HCT116 (cell line): ENCODE data around the gene ALDH7A1. TPM values are rescaled to one million over a fixed set of nuclear protein-coding genes. Genes with fewer than 3 reads are reported as not detected.

Experiments
- ATAC-seq: fragments of 200-7000 bp; cut with Tn5 transposase; 2 replicates; pipeline ENCODE4 v1.9.1; 2020; ENCODE audit warnings: mild to moderate bottlenecking, moderate library complexity
- BruUV-seq: library from RNA; stranded (reverse); fragments of 400-500 nt; replicated peaks from 2 replicates; lab custom pipeline; 2021; lab: Mats Ljungman, UMichigan
- CTCF ChIA-PET: fragments of 300-600 bp; sonication (Branson Sonifier 250); formaldehyde crosslinking; loops from one replicate; lab custom pipeline; 2021; ENCODE audit warnings: antibody characterized with exemption; lab: Charles Lee
- POLR2A ChIA-PET: fragments of 300-600, 350-600 bp; sonication (Branson Sonifier 250); formaldehyde crosslinking; loops from one replicate; lab custom pipeline; 2021; ENCODE audit warnings: antibody characterized with exemption; lab: Charles Lee
- RAD21 ChIA-PET, 2 experiments: fragments of 300-600 bp; sonication (Branson Sonifier 250); formaldehyde crosslinking; loops; one replicate each; lab custom pipeline; 2023; ENCODE audit warnings: low total read pairs in 2 of 2; ENCODE audit not compliant: uncharacterized antibody in 2 of 2, unreplicated experiment in 2 of 2, low non-redundant PET in 1 of 2; lab: Charles Lee
- DNase-seq: peaks from one replicate; pipeline ENCODE4 v3.0.0-alpha.2; 2010; ENCODE audit warnings: low read depth, low spot score
- H2AFZ ChIP-seq: fragments of 200-600 bp; shearing (Covaris generic), sonication (generic); 2 replicates; pipeline ENCODE4 v1.6.1; 2017; ENCODE audit warnings: low read depth, mixed run types, mixed read lengths, antibody characterized with exemption, low read length; ENCODE audit not compliant: poor library complexity, severe bottlenecking
- H3K27ac ChIP-seq: 2 replicates; pipeline ENCODE4 v1.5.1; 2012; ENCODE audit warnings: low read depth, low read length
- H3K27me3 ChIP-seq: fragments of 200-600 bp; sonication (generic); 2 replicates; pipeline ENCODE4 v1.6.1; 2016; ENCODE audit warnings: mixed run types, low read length, mixed read lengths; ENCODE audit not compliant: insufficient read depth
- H3K36me3 ChIP-seq, 2 experiments: fragments of 200-500 bp in 1 of 2; fragments of 200-600 bp in 1 of 2; sonication (Bioruptor generic) in 1 of 2; sonication (generic) in 1 of 2; 2 replicates each; pipeline versions ENCODE4 v1.5.1 to v1.6.1; 2014 to 2016; ENCODE audit warnings: low read length in 2 of 2, inconsistent platforms in 1 of 2, mixed read lengths in 1 of 2, mixed run types in 1 of 2; ENCODE audit not compliant: insufficient read depth in 2 of 2, control insufficient read depth in 1 of 2
- H3K4me1 ChIP-seq, 2 experiments: fragments of 200-600 bp in 1 of 2; sonication (generic) in 1 of 2; 2 replicates each; pipeline versions ENCODE4 v1.5.1 to v1.6.1; 2012 to 2017; ENCODE audit warnings: low read length in 2 of 2, inconsistent platforms in 1 of 2, mild to moderate bottlenecking in 1 of 2, mixed read lengths in 1 of 2, mixed run types in 1 of 2, moderate library complexity in 1 of 2; ENCODE audit not compliant: insufficient read depth in 2 of 2, control insufficient read depth in 1 of 2
- H3K4me2 ChIP-seq: fragments of 200-600 bp; sonication (generic); 2 replicates; pipeline ENCODE4 v1.6.1; 2017; ENCODE audit warnings: mixed run types, low read length, mixed read lengths
- H3K4me3 ChIP-seq, 2 experiments: fragments of 200-600 bp in 1 of 2; sonication (generic) in 1 of 2; replicated peaks in 1 of 2; 2 replicates each; pipeline ENCODE4 v1.5.1; 2011 to 2016; ENCODE audit warnings: low read length in 2 of 2, control low read depth in 1 of 2, low read depth in 1 of 2, mild to moderate bottlenecking in 1 of 2, mixed read lengths in 1 of 2, mixed run types in 1 of 2
- H3K79me2 ChIP-seq: fragments of 200-600 bp; sonication (generic); 2 replicates; pipeline ENCODE4 v1.6.1; 2017; ENCODE audit warnings: mild to moderate bottlenecking, mixed run types, low read length, moderate library complexity, mixed read lengths; ENCODE audit not compliant: insufficient read depth
- H3K9ac ChIP-seq: fragments of 200-600 bp; sonication (generic); 2 replicates; pipeline ENCODE4 v1.6.1; 2016; ENCODE audit warnings: low read length, mixed read lengths
- H3K9me2 ChIP-seq: fragments of 200-600 bp; sonication (generic), shearing (Covaris generic); 2 replicates; pipeline ENCODE4 v1.6.1; 2017; ENCODE audit warnings: mixed run types, mild to moderate bottlenecking, moderate library complexity; ENCODE audit not compliant: insufficient read depth
- H3K9me3 ChIP-seq, 2 experiments: fragments of 200-500 bp in 1 of 2; fragments of 200-600 bp in 1 of 2; sonication (Bioruptor generic) in 1 of 2; sonication (generic) in 1 of 2; 2 replicates each; pipeline ENCODE4 v1.6.1; 2014 to 2017; ENCODE audit warnings: low read length in 2 of 2, mixed read lengths in 2 of 2, inconsistent platforms in 1 of 2, low read depth in 1 of 2, mild to moderate bottlenecking in 1 of 2, mixed run types in 1 of 2, moderate library complexity in 1 of 2; ENCODE audit not compliant: control insufficient read depth in 1 of 2, insufficient read depth in 1 of 2
- H4K20me1 ChIP-seq: fragments of 200-600 bp; sonication (generic), shearing (Covaris generic); 2 replicates; pipeline ENCODE4 v1.6.1; 2017; ENCODE audit warnings: mixed run types, mild to moderate bottlenecking, moderate library complexity; ENCODE audit not compliant: insufficient read depth
- CEBPB ChIP-seq: IDR thresholded peaks from 2 replicates; pipeline ENCODE4 v1.6.1; 2012; ENCODE audit warnings: low read depth
- CTCF ChIP-seq, 3 experiments: fragments of 200-600 bp in 1 of 3; sonication (generic) in 1 of 3; IDR thresholded peaks in 2 of 3; conservative IDR thresholded peaks in 1 of 3; 2 replicates each; pipeline ENCODE4 v1.5.1; 2012 to 2017; ENCODE audit warnings: low read depth in 2 of 3, low read length in 2 of 3, antibody characterized with exemption in 1 of 3, borderline replicate concordance in 1 of 3, control low read depth in 1 of 3, mild to moderate bottlenecking in 1 of 3, mixed read lengths in 1 of 3, mixed run types in 1 of 3, moderate library complexity in 1 of 3; ENCODE audit not compliant: insufficient read depth in 1 of 3
- FOSL1 ChIP-seq: IDR thresholded peaks from 2 replicates; pipeline ENCODE4 v1.6.1; 2012; ENCODE audit warnings: low read depth
- SIN3A ChIP-seq: IDR thresholded peaks from 2 replicates; pipeline ENCODE4 v1.6.1; 2012; ENCODE audit warnings: low read depth
- TCF7L2 ChIP-seq: IDR thresholded peaks from 2 replicates; pipeline ENCODE4 v1.7.0; 2011; ENCODE audit warnings: borderline replicate concordance, inconsistent platforms; ENCODE audit not compliant: insufficient read depth, insufficient read length; ENCODE audit errors: extremely low read depth
- ZBTB33 ChIP-seq: IDR thresholded peaks from 2 replicates; pipeline ENCODE4 v1.6.1; 2011; ENCODE audit warnings: mild to moderate bottlenecking, low read length, moderate library complexity; ENCODE audit not compliant: insufficient replicate concordance; ENCODE audit errors: extremely low read depth
- ZNF274 ChIP-seq: fragments of 200-500 bp; sonication (Bioruptor generic); IDR thresholded peaks from 2 replicates; pipeline ENCODE4 v1.6.1; 2014; ENCODE audit warnings: mild to moderate bottlenecking, low read depth, low read length, inconsistent platforms
- intact Hi-C: fragments of 100-400 bp; cut with micrococcal nuclease; formaldehyde crosslinking; loops from 2 replicates; pipeline ENCODE4 v1.10.0; 2022
- total RNA-seq: library from RNA; stranded (reverse); gene quantifications from one replicate; pipeline ENCODE4 v1.2.1, GENCODE V29; 2021; ENCODE audit not compliant: unreplicated experiment

ALDH7A1 gene
- total RNA-seq, 1 experiment from 2014 or later = 93.2 TPM

- no peaks in the 10 kb centered on the region for H4K20me1 ChIP-seq
- H3K4me1 ChIP-seq = peaks cover 4 to 7% of the 10 kb centered on the region in 2 experiments; a peak in 3 of 4 replicates
- no TSS peak for BruUV-seq
- no peaks in the 10 kb centered on the region for H3K9me2 ChIP-seq
- ChIA-PET CTCF (interaction anchor here (1.7 kb wide), 1 partner anchor 9 kb away, joined by 6 read pairs; no protein-coding TSS in a partner anchor), POLR2A (no interaction called here), RAD21 (no interaction called here)
- H3K4me3 ChIP-seq = no peak overlapping the region
- no peak overlapping the region for H3K27ac ChIP-seq
- no peak for TF ChIP-seq ZBTB33
- TF ChIP-seq SIN3A = no peak
- no peak for TF ChIP-seq TCF7L2
- TF ChIP-seq CEBPB = no peak
- no peak for TF ChIP-seq CTCF (IDR thresholded peaks at IDR 0.05 in 2 of 3, conservative IDR thresholded peaks at IDR 0.05 in 1 of 3; ENCODE audit: borderline replicate concordance in 1 of 3, insufficient read depth in 1 of 3, low read depth in 2 of 3, low read length in 2 of 3)
- TF ChIP-seq ZNF274 = no peak
- no peak for TF ChIP-seq FOSL1
- no peak overlapping the region for H3K9ac ChIP-seq
- H3K79me2 ChIP-seq = no peaks in the 10 kb centered on the region
- no peak for ATAC-seq
- DNase-seq = no peak
- H3K4me2 ChIP-seq = peak overlapping the region; percentile 18; the same call in 1 of the 2 replicates
- no peaks in the 10 kb centered on the region for H3K36me3 ChIP-seq
- peak overlapping the region; percentile 30 for H2AFZ ChIP-seq
- no peaks in the 10 kb centered on the region for H3K9me3 ChIP-seq
- intact Hi-C loops = no loop called here
- no peaks in the 10 kb centered on the region for H3K27me3 ChIP-seq
These were observed 85.7 kb downstream of the ALDH7A1 start for GRCh38 chr5:126509339-126509738.
